Stomach (tissue), 9 donors: Measurements from ENCODE around the gene TUBA4B. TPM values are rescaled to one million over a fixed set of nuclear protein-coding genes. Genes with fewer than 3 reads are reported as not detected.

Experiments used
- DNase-seq, 2 donors: peaks; one replicate each; pipeline versions ENCODE4 v3.0.0 to v3.0.0-alpha.2; 2013 to 2019
- H3K27ac ChIP-seq, 5 donors: fragments of 200-600 bp in 4 of 5; sonication (generic) in 4 of 5; one replicate each; pipeline ENCODE4 v1.5.1; 2013 to 2019; ENCODE audit warnings: mild to moderate bottlenecking in 1 of 5, moderate library complexity in 1 of 5
- H3K27me3 ChIP-seq, 3 donors: fragments of 200-600 bp; sonication (generic); one replicate each; pipeline ENCODE4 v1.5.1; 2017 to 2019; ENCODE audit warnings: mixed run types in 1 of 3
- H3K36me3 ChIP-seq, 4 donors: fragments of 200-600 bp; sonication (generic); 1 replicate in 3 of 4; 2 replicates in 1 of 4; pipeline ENCODE4 v1.5.1; 2016 to 2019
- H3K4me1 ChIP-seq, 4 donors: fragments of 200-600 bp; sonication (generic); one replicate each; pipeline ENCODE4 v1.5.1; 2016 to 2019
- H3K4me3 ChIP-seq, 4 donors: fragments of 200-600 bp; sonication (generic) in 3 of 4; one replicate each; pipeline ENCODE4 v1.5.1; 2016 to 2019; ENCODE audit warnings: mild to moderate bottlenecking in 1 of 4
- H3K9me3 ChIP-seq, 4 donors: fragments of 200-600 bp; sonication (generic); one replicate each; pipeline ENCODE4 v1.5.1; 2016 to 2019
- EP300 ChIP-seq: sonication (generic); formaldehyde crosslinking; IDR thresholded peaks from one replicate; pipeline ENCODE4 v1.6.1; 2017; ENCODE audit warnings: antibody characterized with exemption
- POLR2A ChIP-seq, 4 donors: fragments of 450-650 bp; IDR thresholded peaks; one replicate each; pipeline ENCODE4 v1.6.1; 2016; ENCODE audit warnings: antibody characterized with exemption in 4 of 4, control low read depth in 2 of 4, mild to moderate bottlenecking in 1 of 4, moderate library complexity in 1 of 4
- POLR2AphosphoS5 ChIP-seq, 3 donors: sonication (generic); formaldehyde crosslinking; IDR thresholded peaks; one replicate each; pipeline ENCODE4 v1.6.1; 2016; ENCODE audit warnings: antibody characterized with exemption in 3 of 3
- WGBS, 5 donors: extraction: QIAGEN DNeasy Blood & Tissue Kit in 3 of 5; methylation state at CpG; one replicate each; pipeline versions ENCODE4 v1.1.5 to v1.1.7; 2013 to 2018; 5-methylcytosine and 5-hydroxymethylcytosine counted together
- intact Hi-C: fragments of 100-400 bp; cut with DNase I; formaldehyde crosslinking; loops from one replicate; pipeline ENCODE4 v1.15.1; 2023; ENCODE audit warnings: low total_unique reads
- polyA plus RNA-seq, 3 donors: library from polyadenylated mRNA; stranded (reverse); fragments of 200-250 nt; gene quantifications; one replicate each; pipeline ENCODE4 v1.2.3, GENCODE V29; 2013
- total RNA-seq, 5 donors: library from RNA; depleted of rRNA; stranded (reverse); fragments of >200 nt; gene quantifications; one replicate each; pipeline versions ENCODE4 v1.1.0 to v1.2.3, GENCODE V29; 2014 to 2016
- TF ChIP-seq, protein P1 (sequence below), 7 experiments: fragments of 450-650 bp in 4 of 7; fragments of 200-600 bp in 3 of 7; sonication (generic) in 3 of 7; IDR thresholded peaks; one replicate each; pipeline ENCODE4 v1.5.1; 2016 to 2019; ENCODE audit warnings: antibody characterized with exemption in 7 of 7, control low read depth in 2 of 7, mild to moderate bottlenecking in 1 of 7
- donor health status: healthy with polysubstance abuse.
- donor health status: Bipolar disorder and iron deficiency.
- donor health status: healthy.

Gene TUBA4B
- total and polyA plus RNA-seq, 8 donors: not detected

DNA sequence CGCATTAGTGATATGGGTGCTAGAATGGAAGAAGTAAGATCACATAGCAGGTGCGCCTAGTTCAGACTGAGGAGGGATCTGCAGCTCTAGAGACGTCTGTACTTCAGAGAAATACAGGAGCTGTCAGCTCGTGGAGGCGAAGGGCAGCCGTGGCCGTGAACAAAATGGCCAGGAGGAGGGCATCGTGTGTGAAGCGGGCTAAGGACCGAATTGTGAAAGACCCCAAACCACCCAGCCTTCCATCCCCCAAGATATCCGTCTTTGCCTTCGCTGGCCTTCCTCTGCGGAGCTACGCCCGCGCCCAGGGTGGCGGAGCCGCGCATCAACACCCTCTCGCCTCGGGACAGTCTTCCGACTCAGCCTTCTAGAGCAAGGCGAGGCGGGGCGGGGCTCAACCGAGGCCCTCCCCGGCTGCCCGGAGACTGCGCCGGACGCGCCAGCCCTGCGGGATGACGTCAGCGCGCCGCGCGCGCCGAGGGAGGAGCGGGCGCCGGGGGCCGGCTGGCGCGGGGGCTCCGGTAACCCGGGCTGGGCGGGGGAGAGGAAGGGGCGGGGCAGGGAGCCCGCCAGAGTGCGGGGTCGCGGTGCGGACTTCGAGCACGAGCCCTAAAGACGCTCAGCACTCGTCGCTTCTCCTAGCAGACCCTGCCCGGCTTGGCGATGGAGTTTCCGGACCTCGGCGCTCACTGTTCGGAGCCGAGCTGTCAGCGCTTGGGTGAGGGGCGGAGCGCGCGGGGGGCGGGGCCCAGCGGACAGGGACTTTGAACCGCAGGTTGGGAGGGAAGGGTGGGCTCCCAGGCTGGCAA lies 46.5 kb upstream of the TUBA4B start, which contains the start of gene ZFAND2B:
TSS of gene ZFAND2B (plus strand) at position 455 of the 806 bp plus-strand sequence. CDS start at position 661, 206 bp downstream.
- Histone ChIP-seq H3K36me3 (peaks cover 24 to 36% (median 36%) of the 10 kb centered on the region in 4 donors), H3K9me3 (no peaks in the 10 kb centered on the region), H3K27ac (peak within 1 kb of the TSS; percentile 97 to 98 (median 97)), H3K4me3 (peak within 1 kb of the TSS; percentile 56 to 83 (median 64)), H3K27me3 (no peaks in the 10 kb centered on the region), H3K4me1 (peaks cover 15 to 36% (median 30%) of the 10 kb centered on the region in 4 donors)
- WGBS, 5 donors: 0 to 3% (median 1%) methylated on average over 19 to 76 of the region's 76 CpGs
- TF ChIP-seq POLR2AphosphoS5 (IDR thresholded peaks at IDR 0.05): peak; percentile 99
- TF ChIP-seq, protein P1, sequence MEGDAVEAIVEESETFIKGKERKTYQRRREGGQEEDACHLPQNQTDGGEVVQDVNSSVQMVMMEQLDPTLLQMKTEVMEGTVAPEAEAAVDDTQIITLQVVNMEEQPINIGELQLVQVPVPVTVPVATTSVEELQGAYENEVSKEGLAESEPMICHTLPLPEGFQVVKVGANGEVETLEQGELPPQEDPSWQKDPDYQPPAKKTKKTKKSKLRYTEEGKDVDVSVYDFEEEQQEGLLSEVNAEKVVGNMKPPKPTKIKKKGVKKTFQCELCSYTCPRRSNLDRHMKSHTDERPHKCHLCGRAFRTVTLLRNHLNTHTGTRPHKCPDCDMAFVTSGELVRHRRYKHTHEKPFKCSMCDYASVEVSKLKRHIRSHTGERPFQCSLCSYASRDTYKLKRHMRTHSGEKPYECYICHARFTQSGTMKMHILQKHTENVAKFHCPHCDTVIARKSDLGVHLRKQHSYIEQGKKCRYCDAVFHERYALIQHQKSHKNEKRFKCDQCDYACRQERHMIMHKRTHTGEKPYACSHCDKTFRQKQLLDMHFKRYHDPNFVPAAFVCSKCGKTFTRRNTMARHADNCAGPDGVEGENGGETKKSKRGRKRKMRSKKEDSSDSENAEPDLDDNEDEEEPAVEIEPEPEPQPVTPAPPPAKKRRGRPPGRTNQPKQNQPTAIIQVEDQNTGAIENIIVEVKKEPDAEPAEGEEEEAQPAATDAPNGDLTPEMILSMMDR (IDR thresholded peaks at IDR 0.05): peak in 1 of 7 experiments; percentile 30
- TF ChIP-seq EP300: no peak
- peak in 2 of 4 donors; percentile 84 to 88 for TF ChIP-seq POLR2A (IDR thresholded peaks at IDR 0.05)
- DNase-seq: peak; percentile 97 to 98
- intact Hi-C loops: no loop called here

DNA sequence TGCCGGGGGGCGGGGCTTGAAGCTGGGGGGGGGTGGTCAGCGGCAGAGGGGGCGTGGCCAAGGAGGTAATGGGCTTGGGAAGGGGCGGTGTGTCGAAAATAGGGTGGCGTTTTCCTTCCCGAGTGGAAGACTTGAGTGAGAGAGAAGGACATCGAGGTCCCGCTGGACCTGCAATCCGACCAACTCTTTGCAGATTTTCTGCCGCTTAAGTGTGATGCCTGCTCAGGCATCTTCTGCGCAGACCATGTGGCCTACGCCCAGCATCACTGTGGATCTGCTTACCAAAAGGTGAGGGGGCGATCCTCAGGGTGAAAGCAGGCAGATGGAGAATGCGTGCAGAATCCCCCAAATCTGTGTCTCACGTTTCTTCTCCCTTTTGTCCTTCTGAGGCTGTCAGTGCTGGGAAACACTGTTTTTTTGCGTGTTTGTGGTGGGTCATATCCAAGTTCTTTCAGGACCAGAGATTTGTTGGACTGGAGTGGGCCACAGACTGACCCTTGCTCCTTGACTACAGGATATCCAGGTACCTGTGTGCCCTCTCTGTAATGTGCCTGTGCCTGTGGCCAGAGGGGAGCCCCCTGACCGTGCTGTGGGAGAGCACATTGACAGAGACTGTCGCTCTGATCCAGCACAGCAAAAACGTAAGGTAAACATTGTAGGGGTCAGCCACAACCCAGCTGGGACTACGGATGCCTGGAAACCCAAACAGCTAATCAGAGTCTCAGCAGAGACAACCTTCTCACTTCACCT lies 45.7 kb upstream of the TUBA4B start:
- 7 to 14% (median 11%) methylated on average over 19 to 22 of the region's 22 CpGs for WGBS, 5 donors
- Histone ChIP-seq H3K4me1 (peaks cover 15 to 34% (median 25%) of the 10 kb centered on the region in 4 donors), H3K9me3 (no peaks in the 10 kb centered on the region), H3K27ac (peak overlapping the region; percentile 96 to 98 (median 97)), H3K27me3 (no peaks in the 10 kb centered on the region), H3K4me3 (peak overlapping the region; percentile 56 to 83 (median 64)), H3K36me3 (peaks cover 28 to 42% (median 41%) of the 10 kb centered on the region in 4 donors)
- no peak for TF ChIP-seq POLR2A (IDR thresholded peaks at IDR 0.05)
- TF ChIP-seq EP300: no peak
- TF ChIP-seq, protein P1 (IDR thresholded peaks at IDR 0.05): no peak
- no peak for TF ChIP-seq POLR2AphosphoS5 (IDR thresholded peaks at IDR 0.05)
- DNase-seq: no peak
- intact Hi-C loops: no loop called here

DNA sequence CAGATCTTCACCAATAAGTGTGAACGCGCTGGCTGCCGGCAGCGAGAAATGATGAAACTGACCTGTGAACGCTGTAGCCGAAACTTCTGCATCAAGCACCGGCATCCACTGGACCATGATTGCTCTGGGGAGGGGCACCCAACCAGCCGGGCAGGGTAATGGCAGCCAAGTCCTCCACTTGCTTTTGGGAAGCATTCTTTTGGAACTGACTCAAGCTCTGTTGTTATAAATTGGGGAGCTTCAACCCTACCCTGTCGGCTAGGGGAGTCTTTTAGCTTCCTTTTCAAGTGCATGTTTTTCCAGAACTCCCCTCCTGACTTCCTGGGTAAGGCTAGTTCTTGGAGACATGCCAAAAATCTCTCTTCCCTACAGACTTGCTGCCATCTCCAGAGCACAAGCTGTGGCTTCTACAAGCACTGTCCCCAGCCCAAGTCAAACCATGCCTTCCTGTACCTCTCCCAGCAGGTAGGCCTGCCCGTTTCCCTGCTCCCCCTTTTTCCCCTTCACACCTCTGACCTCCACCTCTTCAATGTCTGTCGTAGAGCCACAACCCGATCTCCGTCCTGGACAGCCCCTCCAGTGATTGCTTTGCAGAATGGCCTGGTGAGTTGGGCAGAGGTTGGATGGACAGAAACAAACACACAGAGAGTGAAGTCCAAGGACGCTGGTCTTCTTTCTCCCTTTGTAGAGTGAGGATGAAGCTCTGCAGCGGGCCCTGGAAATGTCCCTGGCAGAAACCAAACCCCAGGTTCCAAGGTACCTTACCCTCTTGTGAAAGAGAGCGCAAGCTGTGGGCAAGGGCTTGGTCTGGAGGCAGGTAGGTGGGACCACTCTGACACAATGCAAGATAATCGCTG lies 44.9 kb upstream of the TUBA4B start:
- DNase-seq: peak in 1 of 2 donors; percentile 46
- TF ChIP-seq POLR2AphosphoS5 (IDR thresholded peaks at IDR 0.05) (no peak), POLR2A (IDR thresholded peaks at IDR 0.05) (no peak), EP300 (no peak)
- TF ChIP-seq, protein P1 (IDR thresholded peaks at IDR 0.05): no peak
- Histone ChIP-seq H3K9me3 (no peaks in the 10 kb centered on the region), H3K4me3 (peak overlapping the region in 3 of 4 donors; percentile 56 to 65 (median 63)), H3K27ac (peak overlapping the region; percentile 96 to 98 (median 97)), H3K27me3 (no peaks in the 10 kb centered on the region), H3K36me3 (peaks cover 36 to 50% (median 49%) of the 10 kb centered on the region in 4 donors), H3K4me1 (peaks cover 15 to 34% (median 25%) of the 10 kb centered on the region in 4 donors)
- intact Hi-C loops: no loop called here
- WGBS, 5 donors: 58 to 62% (median 61%) methylated on average over 17 of the region's 17 CpGs
